Activated CD4-positive, alpha-beta memory T cell treated with anti-CD3 and anti-CD28 coated beads for 36 hours (primary cell): ENCODE measurements around the gene PHB1. TPM values are rescaled to one million over a fixed set of nuclear protein-coding genes. Genes with fewer than 3 reads are reported as not detected.
"Not testable (repeated sequence)": the region's sequence is repeated elsewhere in the genome, so short reads cannot be mapped to it uniquely, and the experiment has no call there.

Experiments used
- CTCF ChIA-PET: fragments of 350-600 bp; sonication (Branson Sonifier 250); formaldehyde crosslinking; loops from one replicate; lab custom pipeline; 2021; ENCODE audit warnings: antibody characterized with exemption, inconsistent platforms; lab: Charles Lee
- POLR2A ChIA-PET: fragments of 350-600 bp; sonication (Branson Sonifier 250); formaldehyde crosslinking; loops from one replicate; lab custom pipeline; 2021; ENCODE audit warnings: antibody characterized with exemption; lab: Charles Lee
- DNase-seq: peaks from one replicate; pipeline ENCODE4 v3.0.0-alpha.2; 2020
- H3K27ac Mint-ChIP-seq: one replicate; pipeline ENCODE4 v1.8.0; 2021; ENCODE audit warnings: mixed read lengths
- H3K27me3 Mint-ChIP-seq: one replicate; pipeline ENCODE4 v1.8.0; 2021; ENCODE audit warnings: mixed read lengths
- H3K36me3 Mint-ChIP-seq: one replicate; pipeline ENCODE4 v1.8.0; 2021; ENCODE audit warnings: mixed read lengths
- H3K4me1 Mint-ChIP-seq: one replicate; pipeline ENCODE4 v1.8.0; 2021; ENCODE audit warnings: low read depth, mixed read lengths
- H3K4me3 Mint-ChIP-seq: one replicate; pipeline ENCODE4 v1.8.0; 2021; ENCODE audit warnings: mild to moderate bottlenecking, mixed read lengths
- H3K9me3 Mint-ChIP-seq: one replicate; pipeline ENCODE4 v1.8.0; 2021; ENCODE audit warnings: mixed read lengths
- intact Hi-C: fragments of 100-400 bp; cut with micrococcal nuclease; formaldehyde crosslinking; loops from one replicate; pipeline ENCODE4 v1.15.1; 2023
- total RNA-seq, 2 experiments: library from RNA; stranded (reverse); gene quantifications; one replicate each; pipeline ENCODE4 v1.2.3, GENCODE V29; 2021

PHB1 gene
- total RNA-seq, 2 experiments from 2014 or later = 280 to 295 TPM

- no peak for DNase-seq
- H3K4me1 Mint-ChIP-seq = peaks cover 12% of the 10 kb centered on the region
- no peaks in the 10 kb centered on the region for H3K36me3 Mint-ChIP-seq
- no peak overlapping the region for H3K27ac Mint-ChIP-seq
- no peaks in the 10 kb centered on the region for H3K9me3 Mint-ChIP-seq
- intact Hi-C loops = no loop called here
- POLR2A ChIA-PET = interaction anchor here (1.0 kb wide), 1 partner anchor 53 kb away, joined by 4 read pairs; no protein-coding TSS in a partner anchor
- CTCF ChIA-PET = interaction anchor here (0.6 to 5.9 kb wide), 28 partner anchors 8 to 188 kb away, joined by 3 to 106 read pairs (median 8); partner anchors contain the start of gene PHB1
- no peak overlapping the region for H3K4me3 Mint-ChIP-seq
- H3K27me3 Mint-ChIP-seq = no peaks in the 10 kb centered on the region
Observed at GRCh38 chr17:49369089-49369488, 45.6 kb downstream of the PHB1 start.

DNA sequence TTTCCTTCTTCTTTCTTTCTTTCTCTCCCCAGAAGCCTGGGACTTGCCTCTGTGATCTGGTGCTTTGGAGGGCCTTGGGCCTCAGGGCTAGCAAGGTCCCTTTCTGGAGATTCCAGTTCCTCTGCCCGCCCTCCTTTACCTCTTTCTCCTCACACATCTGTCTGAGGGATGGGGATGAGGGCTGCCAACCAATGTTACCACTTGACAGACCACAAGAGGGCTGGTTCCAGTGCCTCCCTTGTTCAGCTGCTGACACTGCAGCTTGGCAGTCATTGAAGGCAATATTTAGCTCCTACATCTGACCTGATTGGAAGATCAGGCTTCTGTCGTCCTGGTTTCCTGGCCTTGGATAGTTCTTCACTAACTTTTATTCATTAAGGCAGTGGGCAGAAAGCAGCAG is 49.0 kb downstream of the PHB1 start:
- Mint-ChIP-seq H3K36me3 (peaks cover 3% of the 10 kb centered on the region), H3K27ac (no peak overlapping the region), H3K9me3 (no peaks in the 10 kb centered on the region), H3K4me3 (no peak overlapping the region), H3K27me3 (no peaks in the 10 kb centered on the region), H3K4me1 (peaks cover 20% of the 10 kb centered on the region)
- CTCF ChIA-PET = interaction anchor here (0.7 to 2.0 kb wide), 6 partner anchors 18 to 51 kb away, joined by 3 to 5 read pairs (median 4); no protein-coding TSS in a partner anchor
- POLR2A ChIA-PET = no interaction called here
- peak; percentile 49 for DNase-seq
- intact Hi-C loops = no loop called here

- H3K27ac Mint-ChIP-seq, H3K4me3 Mint-ChIP-seq, DNase-seq, H3K9me3 Mint-ChIP-seq, H3K36me3 Mint-ChIP-seq, H3K27me3 Mint-ChIP-seq, intact Hi-C loops: not testable (repeated sequence)
- peaks cover 25% of the 10 kb centered on the region for H3K4me1 Mint-ChIP-seq
- CTCF ChIA-PET = interaction anchor here (1.0 to 2.0 kb wide), 4 partner anchors 18 to 50 kb away, joined by 3 to 5 read pairs (median 4); no protein-coding TSS in a partner anchor
- POLR2A ChIA-PET = interaction anchor here (0.8 kb wide), 1 partner anchor 23 kb away, joined by 4 read pairs; no protein-coding TSS in a partner anchor
Observed at GRCh38 chr17:49365126-49365525, 49.6 kb downstream of the PHB1 start.

GRCh38 chr17:49364119-49364518 is 50.6 kb downstream of the PHB1 start:
- H3K4me3 Mint-ChIP-seq = no peak overlapping the region
- intact Hi-C loops = no loop called here
- peaks cover 35% of the 10 kb centered on the region for H3K4me1 Mint-ChIP-seq
- DNase-seq = no peak
- H3K9me3 Mint-ChIP-seq = no peaks in the 10 kb centered on the region
- H3K36me3 Mint-ChIP-seq = peaks cover 3% of the 10 kb centered on the region
- ChIA-PET POLR2A (no interaction called here), CTCF (no interaction called here)
- H3K27ac Mint-ChIP-seq = no peak overlapping the region
- H3K27me3 Mint-ChIP-seq = no peaks in the 10 kb centered on the region

GRCh38 chr17:49363251-49363650 is 51.4 kb downstream of the PHB1 start:
- Mint-ChIP-seq H3K27ac (no peak overlapping the region), H3K9me3 (no peaks in the 10 kb centered on the region), H3K27me3 (no peaks in the 10 kb centered on the region), H3K36me3 (peaks cover 3% of the 10 kb centered on the region), H3K4me3 (no peak overlapping the region), H3K4me1 (peaks cover 40% of the 10 kb centered on the region)
- intact Hi-C loops = no loop called here
- no peak for DNase-seq
- CTCF ChIA-PET = interaction anchor here (1.0 kb wide), 1 partner anchor 47 kb away, joined by 6 read pairs; no protein-coding TSS in a partner anchor
- POLR2A ChIA-PET = no interaction called here

DNA sequence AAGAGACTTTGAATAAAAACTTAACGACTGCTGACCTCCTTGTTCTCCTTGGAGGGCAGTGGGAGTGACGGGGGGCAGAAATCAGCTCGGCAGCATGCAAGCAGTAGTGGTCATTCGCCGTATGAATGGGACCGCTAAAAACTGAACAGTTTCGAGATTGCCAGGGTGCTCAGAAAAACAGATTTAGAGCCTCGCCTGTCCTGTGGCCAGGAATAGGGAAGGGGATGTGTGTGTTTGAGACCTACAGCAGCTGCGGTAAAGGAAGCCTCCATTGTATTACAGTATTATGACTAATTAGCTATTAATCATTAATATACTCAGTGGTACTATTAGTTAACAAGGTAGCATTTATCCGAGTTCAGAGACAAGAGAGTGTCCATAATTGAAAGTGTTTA is 52.0 kb downstream of the PHB1 start:
- H3K27ac Mint-ChIP-seq = peak overlapping the region; percentile 76
- no peaks in the 10 kb centered on the region for H3K27me3 Mint-ChIP-seq
- POLR2A ChIA-PET = no interaction called here
- intact Hi-C loops = no loop called here
- peaks cover 46% of the 10 kb centered on the region for H3K4me1 Mint-ChIP-seq
- H3K36me3 Mint-ChIP-seq = peaks cover 3% of the 10 kb centered on the region
- peak overlapping the region; percentile 76 for H3K4me3 Mint-ChIP-seq
- no peak for DNase-seq
- CTCF ChIA-PET = interaction anchor here (1.0 kb wide), 1 partner anchor 47 kb away, joined by 6 read pairs; no protein-coding TSS in a partner anchor
- H3K9me3 Mint-ChIP-seq = no peaks in the 10 kb centered on the region

- Mint-ChIP-seq H3K27me3 (no peaks in the 10 kb centered on the region), H3K9me3 (no peaks in the 10 kb centered on the region), H3K4me1 (peaks cover 51% of the 10 kb centered on the region), H3K4me3 (peak within 1 kb of the TSS; percentile 94), H3K27ac (peak within 1 kb of the TSS; percentile 95), H3K36me3 (peaks cover 3% of the 10 kb centered on the region)
- peak; percentile 94 for DNase-seq
- intact Hi-C loops = loop anchor here (1.0 kb wide), 1 partner anchor 20 kb away; no protein-coding TSS in a partner anchor
- CTCF ChIA-PET = interaction anchor here (1.0 to 1.1 kb wide), 2 partner anchors 33 to 46 kb away, joined by 3 to 6 read pairs; no protein-coding TSS in a partner anchor
- POLR2A ChIA-PET = interaction anchor here (0.6 to 5.1 kb wide), 2 partner anchors 19 to 22 kb away, joined by 3 to 26 read pairs; no protein-coding TSS in a partner anchor
Observed at GRCh38 chr17:49361902-49362722, 52.6 kb downstream of the PHB1 start, which contains the start of gene ZNF652. Gene ZNF652 (minus strand): TSS chr17:49362250. CDS start chr17:49317725, 44,525 bp downstream.

GRCh38 chr17:49361129-49361901 is 53.4 kb downstream of the PHB1 start:
- peaks cover 3% of the 10 kb centered on the region for H3K36me3 Mint-ChIP-seq
- POLR2A ChIA-PET = interaction anchor here (0.5 to 5.1 kb wide), 3 partner anchors 18 to 22 kb away, joined by 3 to 26 read pairs (median 5); no protein-coding TSS in a partner anchor
- intact Hi-C loops = loop anchor here (1.0 kb wide), 1 partner anchor 19 kb away; no protein-coding TSS in a partner anchor
- peaks cover 54% of the 10 kb centered on the region for H3K4me1 Mint-ChIP-seq
- H3K4me3 Mint-ChIP-seq = peak overlapping the region; percentile 94
- CTCF ChIA-PET = interaction anchor here (0.8 to 4.0 kb wide), 3 partner anchors 29 to 46 kb away, joined by 3 to 24 read pairs (median 3); no protein-coding TSS in a partner anchor
- H3K27me3 Mint-ChIP-seq = no peaks in the 10 kb centered on the region
- no peaks in the 10 kb centered on the region for H3K9me3 Mint-ChIP-seq
- peak; percentile 78 for DNase-seq
- H3K27ac Mint-ChIP-seq = peak overlapping the region; percentile 95

DNA sequence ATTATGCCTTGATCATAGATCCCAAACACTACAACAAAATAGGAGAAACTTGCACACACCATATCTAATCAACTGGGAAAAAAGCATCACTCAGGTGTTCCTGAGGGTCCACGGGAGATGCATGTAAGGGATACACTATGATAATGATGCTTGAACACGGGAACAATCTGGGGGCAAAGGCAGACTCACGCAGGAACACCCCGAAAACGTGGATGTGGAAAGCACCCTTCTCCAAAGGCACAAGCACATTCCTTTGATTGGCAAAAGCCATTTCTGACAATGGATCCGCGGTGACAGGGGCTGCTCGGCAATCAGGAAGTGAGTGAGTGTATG is 53.9 kb downstream of the PHB1 start:
- DNase-seq = peak; percentile 71
- ChIA-PET CTCF (interaction anchor here (3.9 to 4.0 kb wide), 2 partner anchors 8 to 45 kb away, joined by 24 to 27 read pairs; no protein-coding TSS in a partner anchor), POLR2A (interaction anchor here (0.7 to 5.1 kb wide), 2 partner anchors 10 to 18 kb away, joined by 4 to 26 read pairs; no protein-coding TSS in a partner anchor)
- no peaks in the 10 kb centered on the region for H3K27me3 Mint-ChIP-seq
- H3K4me1 Mint-ChIP-seq = peaks cover 53% of the 10 kb centered on the region
- peak overlapping the region; percentile 94 for H3K4me3 Mint-ChIP-seq
- intact Hi-C loops = loop anchor here (1.0 kb wide), 1 partner anchor 18 kb away; no protein-coding TSS in a partner anchor
- peak overlapping the region; percentile 95 for H3K27ac Mint-ChIP-seq
- H3K9me3 Mint-ChIP-seq = no peaks in the 10 kb centered on the region
- peaks cover 3% of the 10 kb centered on the region for H3K36me3 Mint-ChIP-seq

DNA sequence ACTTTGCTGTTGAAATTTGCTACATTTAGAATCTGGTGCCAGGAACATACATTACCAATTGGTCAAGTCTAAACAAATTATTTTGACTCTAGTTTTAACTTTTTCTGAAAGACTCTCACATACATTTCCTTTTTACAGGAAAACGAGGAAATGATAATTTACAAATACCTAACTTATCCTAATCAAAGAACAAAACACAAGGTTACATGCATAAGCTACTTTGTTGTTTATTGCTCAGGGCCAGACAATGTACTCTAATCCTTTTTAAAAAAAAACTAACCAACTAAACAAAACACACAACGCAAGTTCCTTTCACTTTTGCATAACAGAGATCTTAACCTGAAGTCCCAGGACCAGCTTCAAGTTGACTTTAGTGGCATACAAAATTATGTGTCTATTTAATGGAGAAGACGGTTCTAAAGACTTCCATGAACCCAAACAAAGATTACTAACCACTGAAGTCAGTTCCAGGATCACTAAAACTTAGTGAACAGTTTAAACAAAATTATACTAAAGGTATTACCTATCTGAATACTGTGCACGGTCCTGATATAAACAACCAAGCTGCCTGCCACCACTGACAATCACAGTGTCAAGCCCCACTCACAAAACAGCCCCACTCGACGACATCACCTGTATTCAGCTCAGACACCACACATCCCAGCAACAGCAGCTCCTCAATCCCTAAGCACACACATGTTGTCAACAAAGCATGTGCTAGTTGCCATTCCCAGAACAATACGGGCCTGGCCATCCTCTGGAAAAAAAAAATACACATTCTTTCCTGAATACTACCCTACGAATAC is 54.5 kb downstream of the PHB1 start:
- CTCF ChIA-PET = interaction anchor here (1.7 to 4.0 kb wide), 4 partner anchors 8 to 44 kb away, joined by 4 to 27 read pairs (median 16); no protein-coding TSS in a partner anchor
- POLR2A ChIA-PET = interaction anchor here (0.7 to 5.1 kb wide), 3 partner anchors 10 to 31 kb away, joined by 3 to 26 read pairs (median 4); no protein-coding TSS in a partner anchor
- Mint-ChIP-seq H3K27ac (peak overlapping the region; percentile 95), H3K9me3 (no peaks in the 10 kb centered on the region), H3K4me3 (peak overlapping the region; percentile 94), H3K36me3 (peaks cover 3% of the 10 kb centered on the region), H3K27me3 (no peaks in the 10 kb centered on the region), H3K4me1 (peaks cover 48% of the 10 kb centered on the region)
- intact Hi-C loops = no loop called here
- DNase-seq = no peak
